Measurements from ENCODE around the gene TRAPPC6A. TPM values are rescaled to one million over a fixed set of nuclear protein-coding genes. Genes with fewer than 3 reads are reported as not detected.
"Not testable (repeated sequence)": the region's sequence is repeated elsewhere in the genome, so short reads cannot be mapped to it uniquely, and the experiment has no call there.

Gene TRAPPC6A
- total RNA-seq, 1 experiment from 2014 or later, result 4.3 TPM

DNA sequence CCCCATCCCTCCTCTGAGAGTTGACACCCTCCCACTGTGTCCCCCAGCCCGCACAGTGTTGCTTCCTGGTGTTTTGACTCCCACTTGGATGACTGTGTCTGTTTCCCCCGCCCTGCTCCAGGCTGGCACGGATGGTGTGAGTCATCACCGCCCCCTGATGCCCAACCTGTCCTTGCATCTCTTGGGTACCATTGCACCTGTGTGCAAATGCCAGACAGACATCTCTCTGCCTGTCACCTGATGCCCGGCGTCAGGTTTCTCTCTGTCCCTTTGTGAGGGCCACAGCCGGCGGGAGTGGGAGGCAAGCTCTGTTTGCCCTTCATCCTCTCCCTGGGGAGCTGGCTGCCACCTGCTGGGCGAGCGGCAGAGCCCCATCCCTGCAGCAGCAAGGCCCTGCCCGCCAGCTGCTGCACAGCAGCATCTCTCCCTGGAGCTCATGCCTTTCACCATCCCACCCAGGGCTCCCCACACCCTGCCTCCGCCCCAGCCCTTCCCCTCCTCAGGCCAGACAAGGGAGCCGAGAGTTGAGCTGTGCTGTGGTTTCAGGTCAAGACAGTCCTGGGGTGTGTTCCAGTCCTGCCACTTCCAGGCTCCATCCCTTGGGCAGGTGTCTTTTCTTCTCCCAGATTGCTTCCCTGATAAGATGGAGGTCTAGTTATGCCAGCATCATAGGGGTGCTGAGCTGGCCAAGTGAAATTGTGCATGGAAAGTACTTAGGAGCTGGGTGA, 47.0 kb downstream of the TRAPPC6A start:
- DNase-seq (ENCODE audit: low read depth), result peak; percentile 71

DNA sequence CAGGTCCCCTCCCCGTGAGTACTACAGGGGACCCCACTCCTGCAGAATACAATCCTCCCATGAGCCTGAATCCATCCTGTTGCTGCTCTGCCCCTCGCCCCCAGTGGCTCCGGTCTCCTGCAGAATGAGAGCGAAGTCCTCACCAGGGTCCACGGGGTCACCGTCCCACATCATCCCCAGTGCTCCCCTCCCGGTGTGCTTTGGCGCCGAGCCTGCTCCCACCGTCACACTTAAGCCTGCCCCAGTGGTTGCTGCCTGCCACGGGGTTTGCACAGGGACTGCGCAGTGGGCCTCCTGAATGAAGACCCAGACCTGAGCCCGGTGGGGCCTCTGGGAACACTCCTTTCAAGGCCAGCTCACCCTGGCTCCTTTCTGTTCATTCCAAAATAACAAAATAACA, 47.8 kb downstream of the TRAPPC6A start:
- no peak for DNase-seq (ENCODE audit: low read depth)

DNA sequence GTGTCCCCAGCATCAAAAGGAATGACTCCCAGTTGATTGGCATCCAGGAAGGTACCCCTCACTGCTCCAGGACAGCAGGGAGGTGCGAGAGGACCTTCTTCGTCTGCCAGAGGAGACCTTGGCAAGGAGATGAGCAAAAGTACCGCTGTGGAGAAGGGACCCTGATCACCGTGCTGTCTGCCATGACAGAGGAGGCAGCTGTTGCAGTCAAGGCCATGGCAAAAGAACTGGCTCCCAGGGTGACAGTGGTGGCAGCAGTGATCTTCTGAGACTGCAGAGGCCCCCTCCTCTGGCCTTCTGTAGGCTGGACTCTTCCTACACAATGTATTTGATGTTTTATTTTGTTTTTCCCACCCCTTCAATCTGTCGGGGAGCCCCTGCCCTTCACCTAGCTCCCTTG, 49.2 kb downstream of the TRAPPC6A start:
- DNase-seq (ENCODE audit: low read depth), result no peak

DNA sequence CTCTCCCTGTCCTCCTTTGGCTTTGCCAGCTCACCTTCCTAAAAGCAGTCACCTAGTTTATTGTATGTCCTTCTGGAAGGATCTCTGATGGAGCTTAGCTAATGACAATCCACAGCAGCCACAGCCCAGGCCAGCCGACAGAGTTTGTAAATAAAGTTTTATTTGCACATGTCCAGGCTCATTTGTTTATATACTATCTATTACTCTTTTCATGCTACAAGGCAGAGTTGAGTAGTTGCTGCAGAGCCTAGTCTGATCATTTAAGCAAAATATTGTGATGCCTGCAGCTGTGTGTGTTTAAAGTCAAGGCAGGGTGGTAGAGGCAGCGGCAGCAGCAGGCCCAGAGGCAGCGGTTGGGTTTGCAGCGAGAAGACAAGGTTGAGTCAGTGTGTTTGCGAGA, 49.9 kb downstream of the TRAPPC6A start:
- DNase-seq (ENCODE audit: low read depth), result no peak

DNA sequence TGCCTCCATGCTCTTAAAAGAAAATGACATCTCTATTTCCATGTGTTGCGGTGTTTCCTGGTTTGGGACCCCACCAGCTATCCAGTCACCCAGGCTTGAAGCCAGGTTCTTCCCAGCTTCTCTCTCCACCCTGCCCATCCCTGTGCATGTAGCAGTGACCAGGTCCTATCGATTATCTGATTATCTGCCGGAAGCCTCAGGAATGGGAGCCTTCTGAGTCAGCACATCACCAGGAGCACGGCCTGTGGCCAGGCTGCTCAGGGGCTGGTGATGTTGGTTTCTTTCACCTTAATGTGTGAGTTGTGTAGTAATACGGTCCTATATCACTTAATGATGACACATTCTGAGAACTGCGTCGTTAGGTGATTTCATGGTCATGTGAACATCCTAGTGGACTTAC, 51.4 kb downstream of the TRAPPC6A start:
- no peak for DNase-seq (ENCODE audit: low read depth)

DNA sequence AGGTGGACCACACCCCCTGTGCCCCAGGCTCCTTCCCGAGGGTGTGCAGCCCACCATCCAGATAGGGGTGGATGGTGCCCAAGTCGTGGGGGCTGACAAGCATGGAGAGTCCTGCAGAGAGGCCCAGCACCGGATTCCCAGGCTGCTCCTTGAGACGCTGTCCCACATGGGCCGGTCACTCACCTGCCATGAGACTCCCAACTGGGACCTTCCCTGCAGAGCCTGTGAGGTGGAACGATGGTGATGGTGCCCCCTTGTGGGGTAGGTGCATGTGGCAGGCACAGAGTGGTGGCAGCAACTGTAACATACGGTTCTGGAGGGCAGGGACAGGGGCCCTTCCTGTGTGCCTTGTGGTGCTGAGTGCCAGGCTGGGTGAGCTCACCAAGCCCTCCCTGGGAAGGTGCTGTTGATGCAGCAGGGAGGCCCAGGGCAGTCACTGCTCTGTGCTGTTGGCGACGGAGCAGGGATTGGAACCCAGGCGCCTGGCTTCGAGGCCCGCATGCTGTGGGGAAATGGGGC, 52.0 kb downstream of the TRAPPC6A start:
- DNase-seq (ENCODE audit: low read depth), result peak; percentile 71

DNA sequence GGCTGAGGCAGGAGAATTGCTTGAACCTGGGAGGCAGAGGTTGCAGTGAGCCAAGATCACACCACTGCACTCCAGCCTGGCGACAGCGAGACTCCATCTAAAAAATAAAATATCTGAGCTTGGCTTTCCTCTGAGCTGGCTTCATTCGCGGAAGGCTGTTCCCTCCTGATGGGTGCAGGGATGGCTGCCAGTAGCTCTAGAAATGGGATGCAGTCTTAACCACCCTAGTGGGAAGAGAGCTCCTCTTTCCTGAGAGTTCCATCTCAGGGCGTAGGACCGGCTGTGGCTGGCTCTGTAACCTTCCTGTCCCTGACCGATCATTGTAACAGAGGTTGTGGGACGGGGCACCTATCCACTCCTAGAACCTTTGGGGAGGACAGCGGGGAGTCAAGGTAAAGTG, 52.7 kb downstream of the TRAPPC6A start:
- no peak for DNase-seq (ENCODE audit: low read depth)

DNA sequence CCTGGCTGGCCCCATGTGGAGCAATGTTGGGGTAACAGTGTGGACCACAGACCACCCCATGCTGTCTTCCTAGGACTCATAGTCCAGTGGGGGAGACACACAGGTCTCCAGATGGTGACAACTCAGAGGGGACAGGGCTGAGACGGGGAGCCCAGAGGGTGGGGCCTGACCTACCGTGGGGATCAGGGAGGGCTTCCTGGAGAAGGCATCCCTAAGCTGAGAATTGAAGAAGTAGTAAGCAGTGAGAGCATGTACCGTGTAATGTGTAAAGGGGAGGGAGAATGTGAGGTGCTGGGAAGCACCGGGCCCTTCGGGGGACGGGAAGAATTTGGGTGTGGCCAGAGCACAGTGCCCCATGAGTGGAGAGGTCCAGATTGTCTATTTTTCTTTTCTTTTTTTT, 54.0 kb downstream of the TRAPPC6A start:
- no peak for DNase-seq (ENCODE audit: low read depth)

DNA sequence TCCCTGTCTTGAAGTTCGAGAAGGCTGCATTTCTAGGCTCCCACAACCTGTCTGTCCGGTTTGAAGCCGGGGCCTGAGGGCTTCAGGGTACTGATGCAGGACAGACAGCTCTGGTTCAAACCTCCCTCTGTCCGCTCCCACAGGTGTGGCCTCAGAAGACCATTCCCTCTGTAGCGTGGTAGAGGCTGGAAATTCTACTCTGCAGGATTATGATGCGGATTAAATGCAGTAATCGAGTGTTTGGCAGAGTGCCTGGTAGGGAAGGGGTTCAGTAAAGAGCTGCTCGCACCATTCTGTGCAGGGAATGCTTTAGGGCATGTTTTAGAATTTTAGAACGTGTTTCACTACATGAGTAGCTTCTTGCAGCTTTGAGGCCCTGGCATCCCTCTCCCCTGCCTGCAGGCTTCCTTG, 54.6 kb downstream of the TRAPPC6A start:
- DNase-seq (ENCODE audit: low read depth), result no peak

DNA sequence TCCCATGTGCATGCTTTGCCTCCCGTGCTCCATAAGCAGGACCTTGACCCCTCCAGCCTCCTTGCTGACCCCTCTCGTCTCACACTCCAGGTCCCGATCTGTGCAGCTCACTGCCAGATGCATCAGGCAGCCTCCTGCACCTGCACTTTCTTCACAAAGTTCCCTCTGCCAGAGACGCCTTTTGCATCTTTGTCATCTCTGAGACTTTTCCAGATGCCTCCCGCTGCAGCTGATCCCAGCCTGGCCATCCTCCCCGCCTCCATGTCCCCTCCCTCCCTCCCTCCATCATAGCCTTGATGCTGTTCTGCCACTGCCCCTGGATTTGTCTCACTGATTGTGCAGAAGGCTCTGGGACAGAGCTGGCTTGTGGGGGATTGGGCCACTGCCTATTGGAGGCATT, 55.2 kb downstream of the TRAPPC6A start:
- no peak for DNase-seq (ENCODE audit: low read depth)

DNA sequence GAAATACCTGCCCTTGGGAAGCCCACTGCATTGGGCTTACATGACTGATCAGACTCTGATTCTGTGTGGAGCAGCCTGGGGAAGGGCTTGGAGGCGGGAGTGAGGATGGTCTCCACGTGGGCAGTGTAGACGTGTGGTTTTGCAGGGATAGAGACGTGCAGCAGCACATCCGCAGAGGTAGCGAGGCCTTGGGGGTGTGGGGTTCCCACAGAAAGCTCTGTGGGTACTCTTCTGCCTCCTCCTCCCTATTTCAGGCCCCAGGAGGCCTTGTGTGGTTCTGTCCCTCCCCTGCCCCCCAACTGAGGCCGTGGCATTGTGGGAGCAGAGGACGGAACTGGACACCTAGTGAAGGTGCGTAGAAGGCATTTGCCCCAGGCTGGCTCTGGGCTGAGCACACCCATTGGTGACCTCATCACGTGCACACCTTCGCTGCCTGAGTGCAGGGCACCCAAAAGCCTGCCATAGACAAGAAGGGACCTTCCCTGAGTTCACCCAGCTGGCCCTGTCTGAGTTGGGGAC, 56.2 kb downstream of the TRAPPC6A start:
- DNase-seq (ENCODE audit: low read depth), result no peak

DNA sequence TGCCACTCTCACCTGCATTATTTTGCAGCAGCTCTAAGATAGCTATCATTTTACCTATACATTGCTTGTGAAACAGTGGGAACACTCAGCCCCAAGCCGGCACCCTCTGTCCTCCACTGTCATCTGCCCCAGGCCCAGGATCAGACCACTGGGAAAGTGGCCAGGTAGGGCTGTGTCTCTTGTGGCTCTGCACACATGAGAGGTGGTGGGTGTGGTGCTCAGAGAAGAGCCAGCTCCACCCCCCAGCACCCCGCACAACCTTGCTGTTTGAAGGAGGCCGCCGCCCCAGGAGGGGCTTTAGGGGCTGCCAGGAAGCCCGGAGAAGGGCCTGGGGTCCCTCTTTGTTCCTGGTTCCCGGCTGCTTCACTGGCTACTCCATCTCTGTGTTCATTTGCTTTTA, 58.5 kb downstream of the TRAPPC6A start:
- DNase-seq (ENCODE audit: low read depth), result no peak

DNA sequence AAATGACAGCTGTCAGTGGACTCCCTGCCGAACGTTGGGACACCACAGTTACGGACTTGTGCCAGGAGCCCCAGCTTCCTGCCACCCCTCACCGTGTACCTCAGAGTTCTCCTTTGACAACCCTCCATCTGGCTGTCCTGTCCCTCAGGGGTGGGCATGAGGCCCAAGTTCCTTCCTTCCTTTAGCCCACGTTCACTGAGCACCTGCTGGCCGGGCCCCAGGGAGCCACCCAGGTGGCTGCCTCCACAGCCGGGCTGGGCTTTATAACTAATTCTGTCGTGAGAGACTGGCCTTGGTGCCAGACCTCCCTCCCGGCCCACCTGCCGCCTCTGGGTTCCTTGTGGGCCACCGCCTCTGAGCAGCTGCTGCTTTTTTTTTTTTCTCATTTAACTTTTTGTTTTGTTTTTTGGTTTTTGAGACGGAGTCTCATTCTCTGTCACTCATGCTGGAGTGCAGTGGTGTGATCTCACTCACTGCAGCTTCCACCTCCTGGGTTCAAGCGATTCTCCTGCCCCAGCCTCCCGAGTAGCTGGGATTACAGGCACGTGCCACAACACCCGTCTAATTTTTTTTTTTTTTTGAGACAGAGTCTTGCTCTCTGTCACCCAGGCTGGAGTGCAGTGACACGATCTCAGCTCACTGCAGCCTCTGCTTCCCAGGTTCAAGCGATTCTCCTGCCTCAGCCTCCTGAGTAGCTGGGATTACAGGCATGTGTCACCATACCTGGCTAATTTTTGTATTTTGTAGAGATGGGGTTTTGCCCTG, 59.3 kb downstream of the TRAPPC6A start:
- DNase-seq (ENCODE audit: low read depth), result not testable (repeated sequence)

DNA sequence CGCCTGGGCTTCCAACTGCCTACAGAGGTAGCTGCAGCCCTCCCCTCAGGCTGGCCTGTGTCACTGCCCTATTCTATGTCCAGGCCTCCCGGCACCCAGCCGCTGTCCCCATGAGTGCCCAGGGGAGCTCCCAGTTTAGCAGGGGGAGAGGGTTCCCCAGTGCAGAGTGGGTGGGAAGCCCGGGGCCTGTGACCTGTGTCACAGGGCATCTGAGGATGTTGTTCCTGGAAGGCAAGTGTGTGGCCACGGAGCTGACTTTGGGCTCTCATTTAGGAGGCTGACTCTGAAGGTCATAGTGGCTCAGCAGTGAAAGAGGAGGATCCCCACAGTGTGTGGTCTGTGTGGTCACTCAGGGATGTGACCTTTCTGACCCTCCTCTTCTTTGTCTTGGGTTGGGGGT, 59.9 kb downstream of the TRAPPC6A start:
- no peak for DNase-seq (ENCODE audit: low read depth)

DNA sequence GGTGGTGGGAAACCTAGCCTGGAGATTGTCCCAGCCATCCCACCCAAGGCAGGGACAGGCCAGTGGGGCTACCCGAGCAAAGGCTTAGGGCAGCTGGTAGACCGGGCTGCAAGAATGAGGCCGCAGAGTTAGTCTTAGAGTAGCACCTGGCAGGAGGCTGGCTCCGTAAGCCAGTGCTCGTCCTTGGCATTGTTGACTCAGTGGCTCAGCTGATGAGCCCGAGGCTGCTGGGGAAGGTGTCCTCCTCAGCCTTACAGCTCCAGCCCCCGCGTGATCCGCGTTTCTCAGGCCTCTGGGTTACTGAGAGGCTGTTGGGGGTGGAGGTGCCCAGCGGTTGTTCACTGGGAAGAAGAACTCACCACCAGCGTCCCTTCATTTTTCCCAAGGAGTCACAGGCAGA, 60.4 kb downstream of the TRAPPC6A start:
- DNase-seq (ENCODE audit: low read depth), result no peak

DNA sequence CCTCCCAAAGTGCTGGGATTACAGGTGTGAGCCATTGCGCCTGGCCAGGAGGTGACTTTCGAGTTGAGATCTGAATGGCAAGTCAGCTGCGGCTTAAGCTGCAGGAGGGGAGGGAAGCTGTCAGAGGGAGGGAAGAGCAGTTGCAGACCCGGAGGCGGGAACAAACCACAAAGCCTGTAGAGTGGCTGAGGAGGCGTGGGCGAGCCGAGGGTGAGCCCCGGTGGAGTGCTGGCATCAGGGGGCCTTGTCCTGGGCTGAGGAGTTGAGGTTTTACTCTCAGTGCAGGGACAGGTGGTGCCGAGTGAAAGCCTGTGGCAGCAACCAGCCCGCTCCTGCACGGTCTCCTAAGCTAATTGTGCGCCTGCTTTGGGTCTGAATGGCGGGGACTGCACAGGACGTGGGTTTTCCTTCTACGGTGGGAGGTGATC, 60.9 kb downstream of the TRAPPC6A start:
- peak; percentile 61 for DNase-seq (ENCODE audit: low read depth)

DNA sequence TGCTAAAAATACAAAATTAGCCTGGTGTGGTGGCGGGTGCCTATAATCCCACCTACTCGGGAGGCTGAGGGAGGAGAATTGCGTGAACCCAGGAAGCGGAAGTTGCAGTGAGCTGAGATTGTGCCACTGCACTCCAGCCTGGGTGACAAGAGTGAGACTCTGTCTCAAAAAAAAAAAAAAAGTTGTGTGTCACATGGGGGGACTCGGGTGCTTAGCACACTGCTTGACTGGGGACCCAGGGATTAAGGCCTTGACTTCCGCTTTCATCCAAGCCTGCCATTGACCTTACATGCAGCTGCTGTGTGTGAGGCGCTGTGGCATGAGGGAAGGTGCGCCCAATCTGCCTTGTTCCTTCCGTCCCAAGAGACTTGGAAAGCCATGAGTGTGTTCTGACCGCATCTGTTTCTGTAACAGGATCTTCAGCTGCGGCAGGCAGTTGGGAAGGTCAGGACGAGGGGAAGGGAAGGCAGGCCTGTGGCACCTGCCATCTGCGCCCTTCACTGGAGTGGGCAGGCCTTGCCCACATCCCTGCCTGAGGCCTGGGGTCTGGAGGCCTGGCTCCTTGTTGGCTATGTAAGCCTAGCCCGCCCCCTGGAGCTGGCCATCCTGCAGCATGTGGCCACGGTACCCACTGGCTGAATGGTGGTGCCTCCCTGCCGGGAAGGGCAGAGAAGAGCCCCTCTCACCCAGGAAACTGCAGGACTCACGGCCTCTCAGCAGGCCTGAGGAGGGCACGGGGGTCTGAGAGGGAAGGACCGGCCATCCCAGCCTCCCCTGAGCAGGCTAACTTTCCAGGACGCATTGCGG, 62.0 kb downstream of the TRAPPC6A start:
- no peak for DNase-seq (ENCODE audit: low read depth)

DNA sequence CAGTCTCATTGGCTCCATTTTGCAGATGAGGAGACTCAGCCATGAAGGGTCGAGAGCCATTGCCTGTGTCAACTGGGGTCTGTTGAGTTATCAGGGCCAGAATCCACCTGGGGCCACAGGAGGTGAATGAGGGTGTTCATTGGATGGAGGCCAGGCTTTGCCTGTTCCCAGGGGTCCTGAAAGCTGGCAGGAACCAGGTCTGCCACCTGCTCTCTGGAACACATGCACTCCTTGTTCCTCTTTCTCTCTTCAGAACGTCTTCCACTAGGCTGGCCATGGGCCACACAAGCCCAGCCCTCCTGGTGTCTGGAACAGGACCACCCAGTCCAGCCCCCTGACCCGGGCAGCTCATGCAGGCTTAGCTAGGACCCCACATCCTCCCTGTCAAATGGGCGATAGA, 63.9 kb downstream of the TRAPPC6A start:
- DNase-seq (ENCODE audit: low read depth), result no peak

DNA sequence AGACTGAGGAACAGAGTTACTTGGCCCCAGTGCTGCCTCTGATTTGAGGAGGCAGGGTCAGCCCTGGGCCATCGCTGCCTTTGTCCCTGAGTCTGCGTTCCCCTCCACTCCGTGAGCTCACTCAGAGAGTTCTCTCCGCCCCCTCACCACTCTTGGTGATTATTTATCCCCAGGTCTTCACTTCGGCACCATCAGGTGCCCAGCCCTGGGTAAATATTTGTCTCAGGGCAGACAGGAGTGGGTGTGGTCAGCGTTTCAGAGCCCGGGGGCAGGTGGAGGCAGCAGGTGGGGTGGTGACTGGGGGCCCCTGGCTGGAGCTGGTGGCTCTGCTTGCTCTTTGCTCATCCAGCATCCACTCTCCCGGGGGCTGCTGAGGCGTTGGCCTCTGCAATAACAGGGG, 64.4 kb downstream of the TRAPPC6A start:
- DNase-seq (ENCODE audit: low read depth), result no peak

Measured in Daoy (cell line).